ENCODE results near the gene ATP2B2.

The ATP2B2 gene

GRCh38 chr3:10528046-10528445 is 22.7 kb upstream of the ATP2B2 start:
- no peak for DNase-seq

GRCh38 chr3:10527295-10528001 is 22.1 kb upstream of the ATP2B2 start:
- DNase-seq, result no peak

GRCh38 chr3:10526366-10526765 is 21.0 kb upstream of the ATP2B2 start:
- no peak for DNase-seq

GRCh38 chr3:10524799-10525301 is 19.5 kb upstream of the ATP2B2 start:
- DNase-seq, result no peak

- DNase-seq, result no peak
Observed at GRCh38 chr3:10524270-10524669, 18.9 kb upstream of the ATP2B2 start.

GRCh38 chr3:10523561-10523960 is 18.2 kb upstream of the ATP2B2 start:
- no peak for DNase-seq

GRCh38 chr3:10522646-10523303 is 17.4 kb upstream of the ATP2B2 start:
- no peak for DNase-seq

GRCh38 chr3:10521772-10522441 is 16.5 kb upstream of the ATP2B2 start:
- no peak for DNase-seq

- no peak for DNase-seq
Observed at GRCh38 chr3:10520072-10520471, 14.7 kb upstream of the ATP2B2 start.

- DNase-seq, result no peak
Observed at GRCh38 chr3:10519236-10519635, 13.8 kb upstream of the ATP2B2 start.

GRCh38 chr3:10518506-10519150 is 13.2 kb upstream of the ATP2B2 start:
- DNase-seq, result no peak

GRCh38 chr3:10517627-10518026 is 12.2 kb upstream of the ATP2B2 start:
- no peak for DNase-seq

GRCh38 chr3:10516544-10517452 is 11.4 kb upstream of the ATP2B2 start:
- no peak for DNase-seq

GRCh38 chr3:10515884-10516495 is 10.6 kb upstream of the ATP2B2 start:
- no peak for DNase-seq

GRCh38 chr3:10515396-10515795 is 10.0 kb upstream of the ATP2B2 start:
- no peak for DNase-seq

GRCh38 chr3:10514407-10515069 is 9.2 kb upstream of the ATP2B2 start:
- DNase-seq, result no peak

GRCh38 chr3:10513306-10513705 is 7.9 kb upstream of the ATP2B2 start:
- no peak for DNase-seq

- DNase-seq, result no peak
Observed at GRCh38 chr3:10512687-10513086, 7.3 kb upstream of the ATP2B2 start.

GRCh38 chr3:10511809-10512494 is 6.6 kb upstream of the ATP2B2 start:
- DNase-seq, result no peak

GRCh38 chr3:10510743-10511432 is 5.5 kb upstream of the ATP2B2 start:
- DNase-seq, result no peak
